ENCODE data around the gene HDHD5.

HDHD5 gene

DNA sequence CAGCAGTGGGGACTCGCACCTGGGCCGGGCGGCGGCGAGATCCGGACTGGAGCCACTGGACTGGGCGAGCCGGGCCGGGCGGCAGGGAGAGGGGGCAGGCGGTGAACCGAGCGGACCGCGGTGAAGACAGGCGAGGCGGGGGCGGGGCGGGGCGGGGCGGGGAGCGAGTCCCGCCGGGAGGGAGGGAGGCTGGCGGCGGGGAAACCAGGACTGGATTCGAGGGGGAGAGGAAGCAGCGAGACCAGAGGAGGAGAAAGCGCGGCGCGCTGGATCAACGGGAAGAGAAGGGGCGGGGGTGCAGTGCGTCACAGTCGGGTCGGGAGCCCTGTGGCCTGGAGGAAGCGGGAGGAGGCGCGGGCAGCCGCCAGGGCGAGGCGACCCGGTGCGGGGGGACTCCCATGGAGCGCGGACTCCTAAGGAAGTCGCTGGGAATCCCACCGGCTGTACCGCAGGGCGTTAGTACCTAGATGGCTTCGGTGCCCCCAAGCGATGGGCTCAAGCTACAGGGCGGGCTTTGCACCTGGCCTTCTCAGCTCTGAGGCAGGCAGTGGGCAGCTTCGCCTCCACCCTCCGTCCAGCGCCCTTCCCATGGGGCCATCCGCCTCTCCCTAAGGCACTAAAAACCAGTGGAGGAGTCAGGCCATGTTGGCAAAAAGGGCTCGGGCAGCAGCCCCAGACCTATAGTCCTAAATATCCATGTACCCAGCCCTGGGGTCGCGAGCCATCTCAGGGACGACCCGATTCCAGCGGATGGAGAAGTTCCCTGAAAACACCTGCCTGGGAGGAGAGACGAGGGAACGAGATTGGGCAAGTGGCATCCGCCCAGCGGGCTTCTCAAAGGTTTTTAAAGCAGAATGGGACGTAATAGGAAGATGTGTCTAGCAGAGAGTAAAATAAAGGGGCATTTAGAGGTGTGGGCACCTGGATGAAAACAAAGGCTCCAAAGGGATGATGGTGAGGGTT is 37.6 kb downstream of the HDHD5 start, which contains the start of gene TMEM121B:
Gene TMEM121B (minus strand): TSS at position 128 of the 963 bp plus-strand sequence. CDS start 233 bp downstream, outside the sequence.
- Histone ChIP-seq H3K27me3 (ENCODE audit: insufficient read depth, low read length, poor library complexity) (peaks cover 14% of the 10 kb centered on the region), H3K9ac (ENCODE audit: low read depth, low read length) (peak within 1 kb of the TSS; percentile 45), H3K9me3 (ENCODE audit: insufficient read depth, low read length, severe bottlenecking) (no peaks in the 10 kb centered on the region), H4K20me1 (ENCODE audit: insufficient read depth, low read length) (no peaks in the 10 kb centered on the region; the same call in 1 of the 2 replicates), H3K4me2 (ENCODE audit: insufficient read depth, low read length) (peak within 1 kb of the TSS; percentile 64), H3K4me1 (ENCODE audit: insufficient read depth, low read length) (peaks cover 40% of the 10 kb centered on the region), H3K27ac (ENCODE audit: low read length) (no peak within 1 kb of the TSS), H2AFZ (ENCODE audit: low read depth, low read length) (0 out of 2 replicates have a peak within 1 kb of the TSS, but pooled peaks have one; percentile 23), H3K79me2 (ENCODE audit: insufficient read depth, low read length) (no peaks in the 10 kb centered on the region), H3K4me3 (ENCODE audit: low read depth in 1 of 2, low read length in 2 of 2) (peak within 1 kb of the TSS; percentile 18 to 48; a peak in 3 of 4 replicates), H3K36me3 (ENCODE audit: insufficient read depth, low read length) (no peaks in the 10 kb centered on the region)
- ATAC-seq (ENCODE audit: insufficient read depth, low read depth) (peak; percentile 24; the same call in 2 of the 3 replicates), DNase-seq (peak; percentile 54)
- TF ChIP-seq, protein P1, sequence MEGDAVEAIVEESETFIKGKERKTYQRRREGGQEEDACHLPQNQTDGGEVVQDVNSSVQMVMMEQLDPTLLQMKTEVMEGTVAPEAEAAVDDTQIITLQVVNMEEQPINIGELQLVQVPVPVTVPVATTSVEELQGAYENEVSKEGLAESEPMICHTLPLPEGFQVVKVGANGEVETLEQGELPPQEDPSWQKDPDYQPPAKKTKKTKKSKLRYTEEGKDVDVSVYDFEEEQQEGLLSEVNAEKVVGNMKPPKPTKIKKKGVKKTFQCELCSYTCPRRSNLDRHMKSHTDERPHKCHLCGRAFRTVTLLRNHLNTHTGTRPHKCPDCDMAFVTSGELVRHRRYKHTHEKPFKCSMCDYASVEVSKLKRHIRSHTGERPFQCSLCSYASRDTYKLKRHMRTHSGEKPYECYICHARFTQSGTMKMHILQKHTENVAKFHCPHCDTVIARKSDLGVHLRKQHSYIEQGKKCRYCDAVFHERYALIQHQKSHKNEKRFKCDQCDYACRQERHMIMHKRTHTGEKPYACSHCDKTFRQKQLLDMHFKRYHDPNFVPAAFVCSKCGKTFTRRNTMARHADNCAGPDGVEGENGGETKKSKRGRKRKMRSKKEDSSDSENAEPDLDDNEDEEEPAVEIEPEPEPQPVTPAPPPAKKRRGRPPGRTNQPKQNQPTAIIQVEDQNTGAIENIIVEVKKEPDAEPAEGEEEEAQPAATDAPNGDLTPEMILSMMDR (IDR thresholded peaks at IDR 0.05; ENCODE audit: borderline replicate concordance, extremely low read depth, low read length, poor library complexity, severe bottlenecking): no peak
- TF ChIP-seq EZH2 (IDR thresholded peaks at IDR 0.05; ENCODE audit: borderline replicate concordance, low read depth, low read length, severe bottlenecking): no peak

DNA sequence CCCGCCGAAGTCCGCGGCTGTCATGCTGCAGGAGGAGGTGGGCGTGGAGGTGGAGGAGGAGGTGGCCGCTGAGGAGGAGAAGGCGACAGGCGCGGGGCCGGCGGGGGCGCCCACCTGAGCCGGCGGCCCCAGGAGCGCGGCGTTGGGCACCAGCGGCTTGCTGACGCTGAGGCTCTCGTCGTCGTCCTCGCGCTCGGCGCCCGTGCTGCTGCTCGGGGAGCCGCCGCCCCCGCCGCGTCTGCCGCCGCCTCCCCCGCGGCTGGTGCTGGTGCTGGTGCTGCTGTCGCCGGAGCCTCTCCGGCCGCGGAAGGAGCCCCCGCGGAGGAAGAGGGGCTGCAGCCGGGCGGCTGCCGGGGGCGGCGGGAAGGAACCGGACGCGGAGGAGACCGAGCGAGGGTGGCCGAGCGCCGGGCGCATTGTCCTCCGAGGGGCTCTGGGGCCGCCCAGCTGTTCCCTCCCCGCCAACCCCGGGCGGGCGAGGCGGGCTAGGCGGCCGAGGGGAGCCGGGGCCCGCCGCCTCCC is 38.3 kb downstream of the HDHD5 start:
- no peaks in the 10 kb centered on the region for H3K79me2 ChIP-seq (ENCODE audit: insufficient read depth, low read length)
- peaks cover 14% of the 10 kb centered on the region for H3K27me3 ChIP-seq (ENCODE audit: insufficient read depth, low read length, poor library complexity)
- peak overlapping the region; percentile 18 to 46; a peak in 3 of 4 replicates for H3K4me3 ChIP-seq (ENCODE audit: low read depth in 1 of 2, low read length in 2 of 2)
- H3K9me3 ChIP-seq (ENCODE audit: insufficient read depth, low read length, severe bottlenecking): no peaks in the 10 kb centered on the region
- H3K9ac ChIP-seq (ENCODE audit: low read depth, low read length): peak overlapping the region; percentile 45
- no peak overlapping the region for H3K27ac ChIP-seq (ENCODE audit: low read length)
- H3K36me3 ChIP-seq (ENCODE audit: insufficient read depth, low read length): no peaks in the 10 kb centered on the region
- ATAC-seq (ENCODE audit: insufficient read depth, low read depth) (no peak), DNase-seq (peak; percentile 15)
- no peaks in the 10 kb centered on the region; the same call in 1 of the 2 replicates for H4K20me1 ChIP-seq (ENCODE audit: insufficient read depth, low read length)
- 0 out of 2 replicates have a peak overlapping the region, but pooled peaks have one; percentile 23 for H2AFZ ChIP-seq (ENCODE audit: low read depth, low read length)
- H3K4me1 ChIP-seq (ENCODE audit: insufficient read depth, low read length): peaks cover 47% of the 10 kb centered on the region
- H3K4me2 ChIP-seq (ENCODE audit: insufficient read depth, low read length): peak overlapping the region; percentile 64
- TF ChIP-seq, protein P1 (IDR thresholded peaks at IDR 0.05; ENCODE audit: borderline replicate concordance, extremely low read depth, low read length, poor library complexity, severe bottlenecking): no peak
- no peak for TF ChIP-seq EZH2 (IDR thresholded peaks at IDR 0.05; ENCODE audit: borderline replicate concordance, low read depth, low read length, severe bottlenecking)

DNA sequence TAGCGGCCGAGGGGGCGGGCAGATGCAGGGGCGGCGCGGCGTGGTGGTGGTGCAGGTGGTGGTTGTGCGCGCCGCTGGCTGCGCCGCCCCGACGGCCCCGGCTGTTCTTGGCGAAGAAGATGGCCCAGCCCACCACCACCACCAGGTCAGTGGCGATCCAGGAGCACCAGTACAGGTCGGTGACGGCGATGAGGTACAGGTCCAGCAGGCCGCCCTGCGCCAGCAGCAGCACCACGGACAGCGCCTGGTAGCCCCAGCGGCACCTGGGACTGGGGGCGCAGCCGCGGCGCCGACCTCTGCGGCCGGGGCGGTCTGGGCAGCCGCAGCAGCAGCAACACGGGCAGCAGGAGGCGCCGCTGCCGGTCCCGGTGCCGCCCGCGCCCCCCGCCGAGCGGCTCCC is 38.8 kb downstream of the HDHD5 start:
- peak; percentile 34 for ATAC-seq (ENCODE audit: insufficient read depth, low read depth)
- TF ChIP-seq, protein P1 (IDR thresholded peaks at IDR 0.05; ENCODE audit: borderline replicate concordance, extremely low read depth, low read length, poor library complexity, severe bottlenecking): no peak
- no peak for TF ChIP-seq EZH2 (IDR thresholded peaks at IDR 0.05; ENCODE audit: borderline replicate concordance, low read depth, low read length, severe bottlenecking)
- Histone ChIP-seq H4K20me1 (ENCODE audit: insufficient read depth, low read length) (no peaks in the 10 kb centered on the region; the same call in 1 of the 2 replicates), H3K79me2 (ENCODE audit: insufficient read depth, low read length) (no peaks in the 10 kb centered on the region), H3K4me1 (ENCODE audit: insufficient read depth, low read length) (peaks cover 52% of the 10 kb centered on the region), H3K4me2 (ENCODE audit: insufficient read depth, low read length) (peak overlapping the region; percentile 64), H3K4me3 (ENCODE audit: low read depth in 1 of 2, low read length in 2 of 2) (peak overlapping the region in 1 of 2 experiments; percentile 46; a peak in 2 of 4 replicates), H3K36me3 (ENCODE audit: insufficient read depth, low read length) (no peaks in the 10 kb centered on the region), H3K9me3 (ENCODE audit: insufficient read depth, low read length, severe bottlenecking) (no peaks in the 10 kb centered on the region), H3K27me3 (ENCODE audit: insufficient read depth, low read length, poor library complexity) (peaks cover 14% of the 10 kb centered on the region), H3K27ac (ENCODE audit: low read length) (no peak overlapping the region), H2AFZ (ENCODE audit: low read depth, low read length) (no peak overlapping the region), H3K9ac (ENCODE audit: low read depth, low read length) (no peak overlapping the region; the same call in 1 of the 2 replicates)
- peak; percentile 55 for DNase-seq

Measured in DND-41 (cell line).